HepG2 (cell line): ENCODE results near the gene INO80B. TPM values are rescaled to one million over a fixed set of nuclear protein-coding genes. Genes with fewer than 3 reads are reported as not detected.

ENCODE experiments used
- ARNT ChIP-seq: fragments of 450-650 bp; IDR thresholded peaks from 2 replicates; pipeline ENCODE4 v1.6.1; 2017
- BHLHE40 ChIP-seq: IDR thresholded peaks from 2 replicates; pipeline ENCODE4 v1.6.1; 2011; ENCODE audit warnings: low read length, improper control_type of control experiment
- GATAD2A ChIP-seq: IDR thresholded peaks from 2 replicates; pipeline ENCODE4 v1.6.1; 2016
- HBP1 ChIP-seq: IDR thresholded peaks from 2 replicates; pipeline ENCODE4 v1.6.1; 2016; ENCODE audit warnings: low read depth, control low read depth
- HNRNPH1 ChIP-seq: fragments of 200-400 bp; formaldehyde crosslinking; optimal IDR thresholded peaks from 2 replicates; pipeline ENCODE3; 2017; ENCODE audit warnings: mild to moderate bottlenecking, low read depth, low read length
- IRF9 ChIP-seq: sonication (generic); formaldehyde crosslinking; IDR thresholded peaks from 2 replicates; pipeline ENCODE4 v1.8.0; 2022; ENCODE audit warnings: missing genetic modification reagents, mild to moderate bottlenecking, borderline replicate concordance
- KLF11 ChIP-seq: IDR thresholded peaks from 2 replicates; pipeline ENCODE4 v1.6.1; 2016; ENCODE audit warnings: missing compliant biosample characterization
- MIXL1 ChIP-seq: IDR thresholded peaks from 2 replicates; pipeline ENCODE4 v1.6.1; 2016
- PHF20 ChIP-seq: sonication (generic); formaldehyde crosslinking; IDR thresholded peaks from 2 replicates; pipeline ENCODE4 v1.5.0; 2020; ENCODE audit warnings: mild to moderate bottlenecking, missing genetic modification reagents
- POGK ChIP-seq: sonication (generic); formaldehyde crosslinking; conservative IDR thresholded peaks from 2 replicates; pipeline ENCODE4 v1.8.0; 2022; ENCODE audit warnings: mild to moderate bottlenecking, moderate library complexity, missing genetic modification reagents
- PPARG ChIP-seq: conservative IDR thresholded peaks from 2 replicates; pipeline ENCODE4 v1.6.1; 2016; ENCODE audit warnings: missing biosample characterization, missing genetic modification reagents
- PREB ChIP-seq: sonication (generic); formaldehyde crosslinking; IDR thresholded peaks from 2 replicates; pipeline ENCODE4 v1.4.0; 2020; ENCODE audit warnings: missing genetic modification reagents
- REPIN1 ChIP-seq: sonication (generic); formaldehyde crosslinking; IDR thresholded peaks from 2 replicates; pipeline ENCODE4 v1.8.0; 2022; ENCODE audit warnings: missing genetic modification reagents, low read depth, mild to moderate bottlenecking, borderline replicate concordance
- SALL1 ChIP-seq: sonication (generic); formaldehyde crosslinking; IDR thresholded peaks from 2 replicates; pipeline ENCODE4 v1.8.0; 2022; ENCODE audit warnings: mild to moderate bottlenecking, missing genetic modification reagents
- ZBTB2 ChIP-seq: sonication (generic); formaldehyde crosslinking; IDR thresholded peaks from 2 replicates; pipeline ENCODE4 v1.8.0; 2022; ENCODE audit warnings: low read depth, missing genetic modification reagents
- ZC3H13 ChIP-seq: sonication (generic); formaldehyde crosslinking; IDR thresholded peaks from 2 replicates; pipeline ENCODE4 v1.8.1; 2023; ENCODE audit warnings: mild to moderate bottlenecking, missing genetic modification reagents, moderate library complexity
- ZFYVE20 ChIP-seq: sonication (generic); formaldehyde crosslinking; IDR thresholded peaks from 2 replicates; pipeline ENCODE4 v1.8.0; 2023; ENCODE audit warnings: low read depth, mild to moderate bottlenecking, moderate library complexity, missing genetic modification reagents, borderline replicate concordance
- ZNF329 ChIP-seq: sonication (generic); formaldehyde crosslinking; IDR thresholded peaks from 2 replicates; pipeline ENCODE4 v1.9.0; 2021; ENCODE audit warnings: low read depth, mild to moderate bottlenecking, missing genetic modification reagents
- ZNF331 ChIP-seq: sonication (generic); formaldehyde crosslinking; IDR thresholded peaks from 2 replicates; pipeline ENCODE4 v1.4.0; 2020; ENCODE audit warnings: missing genetic modification reagents
- ZNF660 ChIP-seq: sonication (generic); formaldehyde crosslinking; IDR thresholded peaks from 2 replicates; pipeline ENCODE4 v1.5.1; 2020; ENCODE audit warnings: mild to moderate bottlenecking, low read depth, missing genetic modification reagents, borderline replicate concordance
- polyA plus RNA-seq, 8 experiments: library from polyadenylated mRNA; depleted of rRNA in 3 of 8; stranded (reverse) in 7 of 8; unstranded in 1 of 8; fragments of >200 nt; fragmentation: Illumina TruSeq in 4 of 8; extraction: Trizol in 4 of 8; gene quantifications; 2 replicates each; pipeline versions ENCODE4 v1.2.1 to v1.2.3, GENCODE V29; 2011 to 2016; ENCODE audit warnings: low read depth in 4 of 8, missing spikeins in 1 of 8, mixed read lengths in 1 of 8; ENCODE audit not compliant: insufficient read depth in 1 of 8
- total RNA-seq, 5 experiments: library from RNA; depleted of rRNA; stranded (reverse); fragments of >200 nt; fragmentation: Illumina TruSeq; extraction: Trizol; gene quantifications; 2 replicates each; pipeline ENCODE4 v1.2.3, GENCODE V29; 2016; ENCODE audit warnings: low read depth in 1 of 5
- TF ChIP-seq, protein P1 (sequence below): sonication (generic); formaldehyde crosslinking; IDR thresholded peaks from 2 replicates; pipeline ENCODE4 v1.4.0; 2020; ENCODE audit warnings: missing genetic modification reagents

Gene INO80B
- total and polyA plus RNA-seq, 2 of the 13 experiments (the other 11 are each of a cell fraction or from before 2014, with no cell fraction given) = 6.2 to 14.5 TPM

DNA sequence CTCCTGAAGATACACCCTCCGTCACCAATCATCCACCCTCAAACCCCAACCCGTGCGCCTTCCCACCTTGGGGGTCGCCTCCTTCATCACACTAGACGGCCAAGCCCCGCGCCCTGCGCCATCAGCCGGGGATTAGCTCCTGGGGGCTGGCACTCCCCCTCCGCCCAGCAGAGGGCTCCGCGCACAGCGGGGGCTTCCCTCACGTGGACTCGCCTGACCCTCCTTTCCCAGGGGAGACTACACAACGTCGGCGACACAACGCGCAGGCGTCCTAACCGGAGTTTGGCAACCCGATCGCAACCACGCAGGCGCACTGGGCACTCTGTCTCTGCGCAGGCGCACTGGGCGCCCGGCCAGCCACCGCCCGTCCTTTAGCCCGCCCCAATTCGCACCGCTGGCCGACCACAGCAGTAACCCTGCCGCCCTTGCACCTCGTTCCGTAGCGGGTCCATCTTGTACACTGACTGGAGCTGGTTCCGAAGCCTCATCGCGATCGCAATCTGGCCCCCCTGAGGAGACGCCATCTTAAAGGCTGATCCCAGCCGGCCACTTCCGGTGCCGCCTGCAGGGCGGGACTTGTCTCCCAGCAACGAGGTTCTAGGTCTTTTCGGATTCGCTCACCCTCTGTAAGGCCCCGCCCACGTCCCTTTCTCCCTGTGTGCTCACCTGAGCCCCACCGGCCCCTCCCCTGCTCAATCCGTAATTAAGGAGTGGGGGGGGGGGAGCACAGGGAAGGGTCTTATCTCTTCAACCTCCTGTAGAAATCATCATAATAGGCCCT, 52.4 kb downstream of the INO80B start, which contains the start of gene PCGF1 (continued):
- TF ChIP-seq PREB (no peak), ZC3H13 (CRISPR knock-in tag) (peak; percentile 100), REPIN1 (CRISPR knock-in tag) (peak; percentile 84), KLF11 (CRISPR knock-in tag) (0 out of 2 replicates have a peak, but pooled peaks have one; percentile 65), ZFYVE20 (CRISPR knock-in tag) (peak; percentile 75; the same call in 1 of the 2 replicates), BHLHE40 (peak; percentile 87), SALL1 (peak; percentile 93), POGK (peak; percentile 94), GATAD2A (no peak; the same call in 1 of the 2 replicates), PPARG (CRISPR knock-in tag) (peak; percentile 48; the same call in 1 of the 2 replicates), ZBTB2 (CRISPR knock-in tag) (no peak), ZNF660 (CRISPR knock-in tag) (no peak), ARNT (no peak), HNRNPH1 (no peak), ZNF329 (CRISPR knock-in tag) (peak; percentile 46; the same call in 1 of the 2 replicates), ZNF331 (CRISPR knock-in tag) (peak; percentile 87), IRF9 (CRISPR knock-in tag) (peak; percentile 84; the same call in 1 of the 2 replicates), MIXL1 (CRISPR knock-in tag) (peak; percentile 81), PHF20 (CRISPR knock-in tag) (peak; percentile 87), HBP1 (CRISPR knock-in tag) (0 out of 2 replicates have a peak, but pooled peaks have one; percentile 44)
- TF ChIP-seq, protein P1, sequence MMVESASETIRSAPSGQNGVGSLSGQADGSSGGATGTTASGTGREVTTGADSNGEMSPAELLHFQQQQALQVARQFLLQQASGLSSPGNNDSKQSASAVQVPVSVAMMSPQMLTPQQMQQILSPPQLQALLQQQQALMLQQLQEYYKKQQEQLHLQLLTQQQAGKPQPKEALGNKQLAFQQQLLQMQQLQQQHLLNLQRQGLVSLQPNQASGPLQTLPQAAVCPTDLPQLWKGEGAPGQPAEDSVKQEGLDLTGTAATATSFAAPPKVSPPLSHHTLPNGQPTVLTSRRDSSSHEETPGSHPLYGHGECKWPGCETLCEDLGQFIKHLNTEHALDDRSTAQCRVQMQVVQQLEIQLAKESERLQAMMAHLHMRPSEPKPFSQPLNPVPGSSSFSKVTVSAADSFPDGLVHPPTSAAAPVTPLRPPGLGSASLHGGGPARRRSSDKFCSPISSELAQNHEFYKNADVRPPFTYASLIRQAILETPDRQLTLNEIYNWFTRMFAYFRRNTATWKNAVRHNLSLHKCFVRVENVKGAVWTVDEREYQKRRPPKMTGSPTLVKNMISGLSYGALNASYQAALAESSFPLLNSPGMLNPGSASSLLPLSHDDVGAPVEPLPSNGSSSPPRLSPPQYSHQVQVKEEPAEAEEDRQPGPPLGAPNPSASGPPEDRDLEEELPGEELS = peak; percentile 78
